B cell (primary cell): Measurements from ENCODE around the gene ZFYVE9. TPM values are rescaled to one million over a fixed set of nuclear protein-coding genes. Genes with fewer than 3 reads are reported as not detected.

Source experiments
- ATAC-seq: fragments of 200-7000 bp; cut with Tn5 transposase; one replicate; pipeline ENCODE4 v1.10.0; 2021; ENCODE audit warnings: low read depth, mild to moderate bottlenecking, moderate number of reproducible peaks, moderate library complexity
- CTCF ChIA-PET: fragments of 350-600 bp; sonication (Branson Sonifier 250); formaldehyde crosslinking; loops from one replicate; lab custom pipeline; 2021; ENCODE audit warnings: antibody characterized with exemption, inconsistent platforms; lab: Charles Lee
- POLR2A ChIA-PET: fragments of 350-600 bp; sonication (Branson Sonifier 250); formaldehyde crosslinking; loops from one replicate; lab custom pipeline; 2021; ENCODE audit warnings: antibody characterized with exemption; lab: Charles Lee
- DNase-seq: peaks from one replicate; pipeline ENCODE4 v3.0.0; 2013
- H2AFZ ChIP-seq: 2 replicates; pipeline ENCODE4 v1.6.1; 2012; ENCODE audit warnings: mild to moderate bottlenecking, low read depth, low read length; ENCODE audit not compliant: insufficient read depth, poor library complexity, severe bottlenecking
- H3K27ac ChIP-seq, 2 donors: 1 replicate in 1 of 2; 2 replicates in 1 of 2; pipeline ENCODE4 v1.5.1; 2012 to 2013; ENCODE audit warnings: low read length in 2 of 2, mild to moderate bottlenecking in 2 of 2, moderate library complexity in 1 of 2
- H3K27me3 ChIP-seq, 4 experiments: fragments of 200-600 bp in 1 of 4; sonication (generic) in 1 of 4; replicated peaks in 1 of 4; 1 replicate in 2 of 4; 2 replicates in 2 of 4; pipeline versions ENCODE4 v1.6.1 to v1.7.0; 2013 to 2016; ENCODE audit warnings: low read length in 3 of 4, mild to moderate bottlenecking in 2 of 4, mixed read lengths in 1 of 4, moderate library complexity in 1 of 4; ENCODE audit not compliant: insufficient read depth in 4 of 4, control insufficient read depth in 3 of 4; ENCODE audit errors: control extremely low read depth in 1 of 4
- H3K36me3 ChIP-seq, 2 experiments: replicated peaks in 1 of 2; 1 replicate in 1 of 2; 2 replicates in 1 of 2; pipeline versions ENCODE4 v1.6.1 to v1.7.1; 2013; ENCODE audit warnings: low read length in 1 of 2; ENCODE audit not compliant: insufficient read depth in 2 of 2, control insufficient read depth in 1 of 2; ENCODE audit errors: control extremely low read depth in 1 of 2, extremely low read depth in 1 of 2
- H3K4me1 ChIP-seq, 2 donors: fragments of 200-600 bp in 1 of 2; sonication (generic) in 1 of 2; 1 replicate in 1 of 2; 2 replicates in 1 of 2; pipeline versions ENCODE4 v1.5.1 to v1.6.1; 2013 to 2017; ENCODE audit warnings: low read length in 2 of 2; ENCODE audit not compliant: control insufficient read depth in 2 of 2, insufficient read depth in 2 of 2
- H3K4me2 ChIP-seq: replicated peaks from 2 replicates; pipeline ENCODE3; 2012; ENCODE audit warnings: mild to moderate bottlenecking, low read depth, low read length; ENCODE audit not compliant: poor library complexity, severe bottlenecking
- H3K4me3 ChIP-seq, 5 experiments: fragments of 200-600 bp in 1 of 5; sonication (generic) in 1 of 5; 1 replicate in 3 of 5; 2 replicates in 2 of 5; pipeline versions ENCODE4 v1.5.1 to v1.7.0; 2011 to 2016; ENCODE audit warnings: low read length in 4 of 5, mild to moderate bottlenecking in 4 of 5, low read depth in 2 of 5, control low read depth in 1 of 5, moderate library complexity in 1 of 5; ENCODE audit not compliant: insufficient read depth in 1 of 5; ENCODE audit errors: control extremely low read depth in 1 of 5, extremely low read depth in 1 of 5
- H3K79me2 ChIP-seq: fragments of 200-600 bp; sonication (generic); one replicate; pipeline ENCODE4 v1.6.0; 2016; ENCODE audit warnings: low read length; ENCODE audit not compliant: control insufficient read depth, insufficient read depth
- H3K9ac ChIP-seq: fragments of 200-600 bp; sonication (generic); 2 replicates; pipeline ENCODE4 v1.6.1; 2017; ENCODE audit warnings: mild to moderate bottlenecking, low read length, moderate library complexity
- H3K9me3 ChIP-seq, 3 donors: one replicate each; pipeline versions ENCODE4 v1.6.1 to v1.7.1; 2013; ENCODE audit warnings: low read length in 2 of 3; ENCODE audit not compliant: control insufficient read depth in 2 of 3, insufficient read depth in 1 of 3; ENCODE audit errors: control extremely low read depth in 1 of 3
- H4K20me1 ChIP-seq: 2 replicates; pipeline ENCODE4 v1.6.0; 2012; ENCODE audit warnings: mild to moderate bottlenecking, low read length; ENCODE audit not compliant: insufficient read depth, control insufficient read depth, poor library complexity, severe bottlenecking
- H3K27ac Mint-ChIP-seq: one replicate; pipeline ENCODE4 v1.8.0; 2021; ENCODE audit warnings: mixed read lengths
- H3K27me3 Mint-ChIP-seq: one replicate; pipeline ENCODE4 v1.8.0; 2021; ENCODE audit warnings: mixed read lengths
- H3K4me1 Mint-ChIP-seq: one replicate; pipeline ENCODE4 v1.8.0; 2021; ENCODE audit warnings: mixed read lengths
- H3K4me3 Mint-ChIP-seq: one replicate; pipeline ENCODE4 v1.8.0; 2021; ENCODE audit warnings: mixed read lengths
- H3K9me3 Mint-ChIP-seq: one replicate; pipeline ENCODE4 v1.8.0; 2022; ENCODE audit warnings: mixed read lengths; ENCODE audit not compliant: insufficient read depth
- EZH2 ChIP-seq: IDR thresholded peaks from 2 replicates; pipeline ENCODE4 v1.6.1; 2012; ENCODE audit warnings: borderline replicate concordance, low read depth, mild to moderate bottlenecking, moderate library complexity, low read length; ENCODE audit not compliant: insufficient read depth, poor library complexity, severe bottlenecking
- WGBS: methylation state at CpG from one replicate; pipeline ENCODE4 v1.1.5; 2013; ENCODE audit warnings: missing lambda C conversion rate; ENCODE audit not compliant: insufficient coverage; 5-methylcytosine and 5-hydroxymethylcytosine counted together
- intact Hi-C: fragments of 100-400 bp; cut with micrococcal nuclease; formaldehyde crosslinking; loops from one replicate; pipeline ENCODE4 v1.10.0; 2022
- polyA plus RNA-seq: library from polyadenylated mRNA; depleted of rRNA; stranded (reverse); fragments of >200 nt; gene quantifications from 2 replicates; pipeline ENCODE4 v1.2.3, GENCODE V29; 2012
- total RNA-seq, 2 donors: library from RNA; stranded (reverse); fragments of 120-200 nt in 1 of 2; gene quantifications; 1 replicate in 1 of 2; 2 replicates in 1 of 2; pipeline versions ENCODE4 v1.2.3 to v1.2.4, GENCODE V29; 2013 to 2022
- TF ChIP-seq, protein P1 (sequence below): fragments of 200-600 bp; IDR thresholded peaks from one replicate; pipeline ENCODE4 v1.8.0; 2022; ENCODE audit warnings: antibody characterized with exemption, mild to moderate bottlenecking

ZFYVE9 gene
- total and polyA plus RNA-seq, 2 donors (not counting 1 experiment from before 2014, with no cell fraction given): 0.16 to 3.3 TPM

DNA sequence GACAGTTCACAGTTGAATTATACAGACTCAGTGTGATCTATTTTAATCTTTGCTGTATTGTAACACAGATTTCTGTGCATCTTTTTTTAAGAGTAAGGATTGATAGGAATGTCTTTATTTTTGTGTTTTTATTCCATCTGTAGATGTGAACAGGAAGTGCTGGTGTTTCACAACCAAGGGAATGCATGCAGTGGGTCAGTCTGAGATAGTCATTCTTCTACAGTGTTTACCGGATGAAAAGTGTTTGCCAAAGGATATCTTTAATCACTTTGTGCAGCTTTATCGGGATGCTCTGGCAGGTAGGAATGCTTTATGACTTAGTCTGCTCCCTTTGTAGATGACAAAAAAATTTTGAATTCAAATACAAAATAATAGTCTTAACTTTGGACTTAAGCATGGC lies 139.6 kb downstream of the ZFYVE9 start:
- ChIA-PET POLR2A (no interaction called here), CTCF (no interaction called here)
- no peak overlapping the region for H3K9ac ChIP-seq
- no peaks in the 10 kb centered on the region for H4K20me1 ChIP-seq
- Mint-ChIP-seq H3K9me3 (no peaks in the 10 kb centered on the region), H3K4me3 (no peak overlapping the region), H3K27ac (no peak overlapping the region), H3K27me3 (peaks cover 7% of the 10 kb centered on the region), H3K4me1 (no peaks in the 10 kb centered on the region)
- intact Hi-C loops: no loop called here
- H2AFZ ChIP-seq: no peak overlapping the region
- H3K9me3 ChIP-seq: no peaks in the 10 kb centered on the region
- no peak for TF ChIP-seq EZH2
- TF ChIP-seq, protein P1, sequence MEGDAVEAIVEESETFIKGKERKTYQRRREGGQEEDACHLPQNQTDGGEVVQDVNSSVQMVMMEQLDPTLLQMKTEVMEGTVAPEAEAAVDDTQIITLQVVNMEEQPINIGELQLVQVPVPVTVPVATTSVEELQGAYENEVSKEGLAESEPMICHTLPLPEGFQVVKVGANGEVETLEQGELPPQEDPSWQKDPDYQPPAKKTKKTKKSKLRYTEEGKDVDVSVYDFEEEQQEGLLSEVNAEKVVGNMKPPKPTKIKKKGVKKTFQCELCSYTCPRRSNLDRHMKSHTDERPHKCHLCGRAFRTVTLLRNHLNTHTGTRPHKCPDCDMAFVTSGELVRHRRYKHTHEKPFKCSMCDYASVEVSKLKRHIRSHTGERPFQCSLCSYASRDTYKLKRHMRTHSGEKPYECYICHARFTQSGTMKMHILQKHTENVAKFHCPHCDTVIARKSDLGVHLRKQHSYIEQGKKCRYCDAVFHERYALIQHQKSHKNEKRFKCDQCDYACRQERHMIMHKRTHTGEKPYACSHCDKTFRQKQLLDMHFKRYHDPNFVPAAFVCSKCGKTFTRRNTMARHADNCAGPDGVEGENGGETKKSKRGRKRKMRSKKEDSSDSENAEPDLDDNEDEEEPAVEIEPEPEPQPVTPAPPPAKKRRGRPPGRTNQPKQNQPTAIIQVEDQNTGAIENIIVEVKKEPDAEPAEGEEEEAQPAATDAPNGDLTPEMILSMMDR: no peak
- DNase-seq (no peak), ATAC-seq (no peak)
- no peak overlapping the region for H3K4me2 ChIP-seq
- H3K27me3 ChIP-seq: no peaks in the 10 kb centered on the region
- no peak overlapping the region for H3K27ac ChIP-seq
- H3K79me2 ChIP-seq: no peaks in the 10 kb centered on the region
- WGBS: 100% methylated on average over 1 of the region's 2 CpGs
- H3K4me3 ChIP-seq: no peak overlapping the region
- no peaks in the 10 kb centered on the region for H3K36me3 ChIP-seq
- no peaks in the 10 kb centered on the region for H3K4me1 ChIP-seq

DNA sequence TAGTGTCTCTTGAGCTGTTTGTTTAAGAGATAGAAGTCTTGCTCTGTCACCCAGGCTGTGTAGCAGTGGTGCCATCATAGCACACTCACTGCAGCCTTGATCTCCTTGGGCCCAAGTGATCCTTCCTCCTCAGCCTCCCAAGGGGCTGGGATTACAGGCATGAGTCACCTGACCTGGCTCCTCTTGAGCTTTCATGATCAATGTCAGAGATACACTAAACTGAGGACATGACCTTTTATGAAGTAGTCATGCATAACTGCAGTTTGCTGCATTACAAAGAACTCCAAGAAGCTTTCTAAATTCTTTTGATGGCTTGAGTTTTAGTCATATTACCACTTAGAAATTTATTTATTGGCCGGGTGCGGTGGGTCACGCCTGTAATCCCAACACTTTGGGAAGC lies 146.4 kb downstream of the ZFYVE9 start:
- intact Hi-C loops: no loop called here
- WGBS: 100% methylated on average over 3 of the region's 3 CpGs
- H3K4me2 ChIP-seq: no peak overlapping the region

More for the DNA sequence above, 146.4 kb downstream of the ZFYVE9 start:
- no peaks in the 10 kb centered on the region for H3K79me2 ChIP-seq
- Mint-ChIP-seq H3K9me3 (no peaks in the 10 kb centered on the region), H3K27me3 (no peaks in the 10 kb centered on the region), H3K27ac (no peak overlapping the region), H3K4me1 (no peaks in the 10 kb centered on the region), H3K4me3 (no peak overlapping the region)
- H3K4me1 ChIP-seq: no peaks in the 10 kb centered on the region
- ATAC-seq (no peak), DNase-seq (no peak)
- H3K27ac ChIP-seq: no peak overlapping the region
- no peaks in the 10 kb centered on the region for H4K20me1 ChIP-seq
- CTCF ChIA-PET: interaction anchor here (1.4 kb wide), 1 partner anchor 162 kb away, joined by 3 read pairs; no protein-coding TSS in a partner anchor
- no peaks in the 10 kb centered on the region for H3K36me3 ChIP-seq
- no peaks in the 10 kb centered on the region for H3K27me3 ChIP-seq
- no peak overlapping the region for H3K9ac ChIP-seq
- TF ChIP-seq EZH2: no peak
- TF ChIP-seq, protein P1: no peak
- H3K4me3 ChIP-seq: no peak overlapping the region
- POLR2A ChIA-PET: no interaction called here
- no peaks in the 10 kb centered on the region for H3K9me3 ChIP-seq
- H2AFZ ChIP-seq: no peak overlapping the region
